Stimulated activated CD8-positive, alpha-beta memory T cell treated with anti-CD3 and anti-CD28 coated beads, Interleukin-15, amount 100 ng/mL, for 4 hours (primary cell): ENCODE measurements around the gene PHF21A.
"Not testable (repeated sequence)": the region's sequence is repeated elsewhere in the genome, so short reads cannot be mapped to it uniquely, and the experiment has no call there.

Experiments used
- DNase-seq, 2 donors: peaks; one replicate each; pipeline ENCODE4 v3.0.0-alpha.2; 2020; ENCODE audit warnings: low read depth in 2 of 2

Gene PHF21A

GRCh38 chr11:45921561-45922424 lies 199.5 kb downstream of the PHF21A start:
- no peak for DNase-seq

- DNase-seq, result no peak
Measured at GRCh38 chr11:45920531-45921477, 200.4 kb downstream of the PHF21A start.

GRCh38 chr11:45919806-45920530 lies 201.3 kb downstream of the PHF21A start:
- DNase-seq, result no peak

GRCh38 chr11:45918962-45919675 lies 202.1 kb downstream of the PHF21A start:
- no peak for DNase-seq

GRCh38 chr11:45918331-45918941 lies 202.8 kb downstream of the PHF21A start:
- DNase-seq, result peak; percentile 12 to 32

- peak; percentile 88 to 94 for DNase-seq
Measured at GRCh38 chr11:45917623-45918330, 203.5 kb downstream of the PHF21A start, which contains the start of gene PEX16. Gene PEX16 (minus strand): TSS chr11:45917877. CDS start chr11:45917811, 66 bp downstream.

GRCh38 chr11:45917286-45917622 lies 204.0 kb downstream of the PHF21A start:
- DNase-seq, result no peak

- no peak for DNase-seq
Measured at GRCh38 chr11:45915446-45915845, 205.8 kb downstream of the PHF21A start.

GRCh38 chr11:45913942-45914635 lies 207.2 kb downstream of the PHF21A start:
- no peak for DNase-seq

- no peak for DNase-seq
Measured at GRCh38 chr11:45913514-45913913, 207.7 kb downstream of the PHF21A start.

GRCh38 chr11:45910623-45911022 lies 210.6 kb downstream of the PHF21A start:
- DNase-seq, result no peak

GRCh38 chr11:45909594-45910475 lies 211.4 kb downstream of the PHF21A start:
- DNase-seq, result no peak

- DNase-seq, result no peak
Measured at GRCh38 chr11:45907911-45908370, 213.3 kb downstream of the PHF21A start.

GRCh38 chr11:45906965-45907611 lies 214.2 kb downstream of the PHF21A start, which contains the start of gene FREY1:
Gene FREY1 (minus strand): TSS chr11:45907271. CDS start chr11:45907245, 26 bp downstream.
- no peak for DNase-seq

GRCh38 chr11:45906096-45906682 lies 215.1 kb downstream of the PHF21A start:
- DNase-seq, result no peak

GRCh38 chr11:45905576-45905975 lies 215.7 kb downstream of the PHF21A start:
- DNase-seq, result not testable (repeated sequence)

GRCh38 chr11:45905095-45905494 lies 216.2 kb downstream of the PHF21A start:
- DNase-seq, result no peak
